Uterus (tissue), 2 donors: ENCODE data around the gene FAM3A.

Source experiments
- CTCF ChIP-seq, 4 experiments: fragments of 200-600 bp in 2 of 4; fragments of 450-650 bp in 2 of 4; sonication (generic) in 2 of 4; IDR thresholded peaks; one replicate each; pipeline ENCODE4 v1.5.1; 2016 to 2019; ENCODE audit warnings: antibody characterized with exemption in 4 of 4, mild to moderate bottlenecking in 2 of 4, moderate library complexity in 1 of 4
- POLR2A ChIP-seq, 2 donors: fragments of 450-650 bp; IDR thresholded peaks; one replicate each; pipeline ENCODE4 v1.6.1; 2016; ENCODE audit warnings: antibody characterized with exemption in 2 of 2, mild to moderate bottlenecking in 1 of 2, moderate library complexity in 1 of 2

- no peak for TF ChIP-seq CTCF (IDR thresholded peaks at IDR 0.05)
- TF ChIP-seq POLR2A (IDR thresholded peaks at IDR 0.05) = no peak
Observed at GRCh38 chrX:154466907-154467306, 49.1 kb downstream of the FAM3A start.
